GM23248 (cell line): ENCODE results near the gene HS3ST2. TPM values are rescaled to one million over a fixed set of nuclear protein-coding genes. Genes with fewer than 3 reads are reported as not detected.

ENCODE experiments used
- DNase-seq: peaks from one replicate; pipeline ENCODE4 v3.0.0-alpha.2; 2015
- H2AFZ ChIP-seq: fragments of 200-600 bp; sonication (generic); 2 replicates; pipeline ENCODE4 v1.6.1; 2016; ENCODE audit warnings: antibody characterized with exemption
- H3F3A ChIP-seq: fragments of 200-600 bp; sonication (generic); 2 replicates; pipeline ENCODE4 v1.6.1; 2016; ENCODE audit warnings: mild to moderate bottlenecking, antibody characterized with exemption, mixed run types; ENCODE audit not compliant: insufficient read depth
- H3K27ac ChIP-seq: fragments of 200-600 bp; sonication (generic); 2 replicates; pipeline ENCODE4 v1.5.1; 2016; ENCODE audit warnings: mild to moderate bottlenecking
- H3K27me3 ChIP-seq: fragments of 200-600 bp; sonication (generic); replicated peaks from 2 replicates; pipeline ENCODE4 v1.6.1; 2016; ENCODE audit warnings: mild to moderate bottlenecking; ENCODE audit not compliant: insufficient read depth
- H3K36me3 ChIP-seq: fragments of 200-600 bp; sonication (generic); 2 replicates; pipeline ENCODE4 v1.6.1; 2016; ENCODE audit warnings: low read depth, mild to moderate bottlenecking
- H3K4me1 ChIP-seq: fragments of 200-600 bp; sonication (generic); 2 replicates; pipeline ENCODE4 v1.6.1; 2016; ENCODE audit warnings: mild to moderate bottlenecking; ENCODE audit not compliant: insufficient read depth
- H3K4me2 ChIP-seq: fragments of 200-600 bp; sonication (generic); one replicate; pipeline ENCODE4 v1.6.1; 2016; ENCODE audit warnings: mild to moderate bottlenecking; ENCODE audit not compliant: unreplicated experiment
- H3K4me3 ChIP-seq: fragments of 200-600 bp; sonication (generic); 2 replicates; pipeline ENCODE4 v1.5.1; 2016; ENCODE audit warnings: mild to moderate bottlenecking
- H3K79me2 ChIP-seq: fragments of 200-600 bp; sonication (generic); 2 replicates; pipeline ENCODE4 v1.6.1; 2016; ENCODE audit warnings: mild to moderate bottlenecking; ENCODE audit not compliant: insufficient read depth
- H3K9ac ChIP-seq: fragments of 200-600 bp; sonication (generic); 2 replicates; pipeline ENCODE4 v1.6.1; 2016; ENCODE audit warnings: mild to moderate bottlenecking
- H3K9me2 ChIP-seq: fragments of 200-600 bp; sonication (generic); 2 replicates; pipeline ENCODE4 v1.6.1; 2016; ENCODE audit warnings: mixed run types, mild to moderate bottlenecking, moderate library complexity; ENCODE audit not compliant: insufficient read depth
- H3K9me3 ChIP-seq: fragments of 200-600 bp; sonication (generic); one replicate; pipeline ENCODE4 v1.6.1; 2017; ENCODE audit warnings: low read depth
- H4K20me1 ChIP-seq: fragments of 200-600 bp; sonication (generic); 2 replicates; pipeline ENCODE4 v1.6.0; 2016; ENCODE audit not compliant: insufficient read depth
- EZH2 ChIP-seq: fragments of 200-600 bp; sonication (generic); IDR thresholded peaks from 2 replicates; pipeline ENCODE4 v1.6.1; 2018; ENCODE audit warnings: antibody characterized with exemption, mild to moderate bottlenecking; ENCODE audit not compliant: insufficient read depth, poor library complexity, severe bottlenecking
- EZH2phosphoT487 ChIP-seq: fragments of 200-600 bp; sonication (generic); IDR thresholded peaks from 2 replicates; pipeline ENCODE4 v1.6.1; 2018; ENCODE audit warnings: antibody characterized with exemption, moderate library complexity, mild to moderate bottlenecking, low read depth; ENCODE audit not compliant: insufficient read depth
- WGBS, 2 experiments: methylation state at CpG; one replicate each; pipeline ENCODE4 v1.1.6; 2015 to 2017; ENCODE audit warnings: low lambda C conversion rate in 2 of 2, low coverage in 1 of 2; ENCODE audit errors: missing lambda C conversion rate in 2 of 2; 5-methylcytosine and 5-hydroxymethylcytosine counted together
- in situ Hi-C: fragments of 300-500 bp; cut with MboI; formaldehyde crosslinking; loops from 2 replicates; pipeline ENCODE4 v1.15.0; 2020
- polyA plus RNA-seq: library from polyadenylated mRNA; unstranded; fragments of >200 nt; fragmentation: Nextera tagmentation; extraction: Ambion mirVana; gene quantifications from 2 replicates; pipeline ENCODE4 v1.2.1, GENCODE V29; 2016
- total RNA-seq: library from RNA; depleted of rRNA; stranded (reverse); fragments of >200 nt; shearing (Covaris generic); gene quantifications from 2 replicates; pipeline ENCODE4 v1.2.3, GENCODE V29; 2014

Gene HS3ST2
- total and polyA plus RNA-seq, 2 experiments from 2014 or later = not detected

DNA sequence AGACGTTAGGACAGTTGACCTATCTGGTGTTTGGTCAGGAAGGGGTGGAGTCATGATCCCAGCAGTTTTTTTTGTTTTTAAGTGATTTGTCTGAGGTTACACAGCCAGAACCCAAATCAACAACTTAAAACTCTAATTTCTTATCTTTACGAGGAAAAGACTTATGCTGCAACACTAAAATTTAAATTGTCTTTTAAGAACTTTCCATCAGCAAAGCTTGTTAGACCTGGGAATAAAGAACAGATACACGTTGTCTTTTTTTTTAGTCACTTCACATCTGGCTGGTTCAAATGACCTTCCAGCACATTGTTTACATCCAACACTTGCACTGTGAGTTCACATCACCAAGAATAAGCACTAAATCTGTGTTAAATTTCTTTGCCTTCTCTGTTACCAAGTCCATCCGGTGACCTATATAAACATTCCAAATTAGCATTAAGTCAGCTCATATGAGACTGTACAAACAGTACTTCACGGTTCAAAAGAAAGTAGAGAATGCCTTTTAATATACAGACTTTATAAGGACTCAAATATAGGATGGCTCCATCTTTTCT, 115.0 kb downstream of the HS3ST2 start:
- no peaks in the 10 kb centered on the region for H3K9me2 ChIP-seq
- no peak overlapping the region for H2AFZ ChIP-seq
- DNase-seq = no peak
- in situ Hi-C loops = no loop called here
- H3K9ac ChIP-seq = no peak overlapping the region
- H3K4me3 ChIP-seq = no peak overlapping the region
- no peak overlapping the region for H3K4me2 ChIP-seq
- H3K27me3 ChIP-seq = no peaks in the 10 kb centered on the region
- WGBS, 2 experiments = 24 to 26% methylated on average over 5 of the region's 5 CpGs
- H3K27ac ChIP-seq = no peak overlapping the region
- H3K9me3 ChIP-seq = no peaks in the 10 kb centered on the region
- TF ChIP-seq EZH2phosphoT487 (no peak), EZH2 (no peak)
- H3K36me3 ChIP-seq = no peaks in the 10 kb centered on the region
- no peaks in the 10 kb centered on the region for H4K20me1 ChIP-seq
- H3K79me2 ChIP-seq = no peaks in the 10 kb centered on the region
- no peaks in the 10 kb centered on the region for H3F3A ChIP-seq
- H3K4me1 ChIP-seq = no peaks in the 10 kb centered on the region

DNA sequence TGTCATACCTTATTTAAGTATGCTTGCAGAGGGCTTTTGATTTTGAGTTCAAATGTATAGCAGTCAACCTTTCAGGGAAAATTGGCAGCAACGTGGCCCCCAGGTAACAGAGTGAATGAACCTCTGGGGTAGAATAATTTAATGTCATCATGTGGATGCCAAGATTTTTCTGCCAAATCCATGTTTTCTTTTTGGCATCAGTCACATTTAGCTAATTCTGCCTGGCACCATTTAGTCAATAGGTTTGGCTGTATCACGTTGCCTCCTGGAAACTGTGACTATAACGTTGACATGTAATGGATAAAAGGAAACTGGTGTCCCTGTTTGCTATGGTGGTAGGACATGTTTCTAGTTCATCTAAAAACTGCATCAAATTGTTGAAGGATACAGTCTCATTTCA, 115.5 kb downstream of the HS3ST2 start:
- no peaks in the 10 kb centered on the region for H4K20me1 ChIP-seq
- DNase-seq = no peak
- no peak overlapping the region for H3K27ac ChIP-seq
- no peaks in the 10 kb centered on the region for H3K9me3 ChIP-seq
- no peak overlapping the region for H3K4me3 ChIP-seq
- no peaks in the 10 kb centered on the region for H3K36me3 ChIP-seq
- no peaks in the 10 kb centered on the region for H3K9me2 ChIP-seq
- no peaks in the 10 kb centered on the region for H3F3A ChIP-seq
- H2AFZ ChIP-seq = no peak overlapping the region
- TF ChIP-seq EZH2 (no peak), EZH2phosphoT487 (no peak)
- 4 to 7% methylated on average over 3 of the region's 3 CpGs for WGBS, 2 experiments
- H3K79me2 ChIP-seq = no peaks in the 10 kb centered on the region
- H3K4me1 ChIP-seq = no peaks in the 10 kb centered on the region
- no peak overlapping the region for H3K4me2 ChIP-seq
- in situ Hi-C loops = no loop called here
- no peak overlapping the region for H3K9ac ChIP-seq
- H3K27me3 ChIP-seq = no peaks in the 10 kb centered on the region

- no peak overlapping the region for H3K4me3 ChIP-seq
Observed at GRCh38 chr16:22932032-22932771, 118.2 kb downstream of the HS3ST2 start.

DNA sequence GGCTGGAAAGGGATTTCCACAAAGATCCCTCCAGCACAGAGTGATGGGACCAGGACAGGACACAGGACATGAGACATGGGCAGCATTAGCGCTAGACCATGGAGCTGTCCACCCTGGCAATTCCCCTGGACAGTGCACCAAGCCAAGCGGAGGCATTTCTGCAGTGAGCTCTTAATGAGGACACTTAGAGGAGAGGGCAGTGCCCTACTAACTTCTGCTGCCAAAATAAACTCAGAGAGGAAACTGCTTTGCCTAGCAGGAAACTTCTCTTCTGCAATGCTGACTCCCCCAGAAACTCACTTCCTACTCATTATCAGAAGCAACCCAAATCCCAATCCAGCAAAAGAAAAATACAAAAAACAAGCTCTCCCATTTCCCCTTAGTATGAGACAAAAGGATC, 119.2 kb downstream of the HS3ST2 start:
- Histone ChIP-seq H3K27ac (no peak overlapping the region), H3F3A (no peaks in the 10 kb centered on the region), H3K9ac (no peak overlapping the region), H3K4me1 (no peaks in the 10 kb centered on the region), H2AFZ (no peak overlapping the region), H3K4me3 (no peak overlapping the region), H3K9me2 (no peaks in the 10 kb centered on the region), H4K20me1 (no peaks in the 10 kb centered on the region), H3K27me3 (no peaks in the 10 kb centered on the region), H3K79me2 (no peaks in the 10 kb centered on the region), H3K36me3 (no peaks in the 10 kb centered on the region), H3K4me2 (no peak overlapping the region), H3K9me3 (no peaks in the 10 kb centered on the region)
- TF ChIP-seq EZH2 (no peak), EZH2phosphoT487 (no peak)
- no peak for DNase-seq
- in situ Hi-C loops = no loop called here
- WGBS, 2 experiments = 54 to 60% methylated on average over 2 of the region's 2 CpGs

More at GRCh38 chr16:22932032-22932771, 118.2 kb downstream of the HS3ST2 start:
- Histone ChIP-seq H4K20me1 (no peaks in the 10 kb centered on the region), H3K9ac (no peak overlapping the region), H3K79me2 (no peaks in the 10 kb centered on the region), H3F3A (no peaks in the 10 kb centered on the region), H3K27ac (no peak overlapping the region), H3K4me1 (no peaks in the 10 kb centered on the region), H3K9me3 (no peaks in the 10 kb centered on the region), H3K27me3 (no peaks in the 10 kb centered on the region), H3K36me3 (no peaks in the 10 kb centered on the region), H3K4me2 (no peak overlapping the region), H3K9me2 (no peaks in the 10 kb centered on the region), H2AFZ (no peak overlapping the region)
- WGBS, 2 experiments = 28% methylated on average over 8 of the region's 8 CpGs
- no peak for DNase-seq
- TF ChIP-seq EZH2 (no peak), EZH2phosphoT487 (no peak)
- in situ Hi-C loops = no loop called here
